Retinal pigment epithelial cell (primary cell): Measurements from ENCODE around the gene S100A16.

Experiments used
- DNase-seq: peaks from one replicate; pipeline ENCODE4 v3.0.0-alpha.2; 2010; ENCODE audit warnings: low read depth
- H3K4me3 ChIP-seq: 2 replicates; pipeline ENCODE4 v1.5.1; 2011; ENCODE audit warnings: mild to moderate bottlenecking, low read length, control low read depth, moderate library complexity
- TF ChIP-seq, protein P1 (sequence below): conservative IDR thresholded peaks from 2 replicates; pipeline ENCODE4 v1.5.1; 2011; ENCODE audit warnings: low read depth, low read length, control low read depth, inconsistent platforms

The S100A16 gene

DNA sequence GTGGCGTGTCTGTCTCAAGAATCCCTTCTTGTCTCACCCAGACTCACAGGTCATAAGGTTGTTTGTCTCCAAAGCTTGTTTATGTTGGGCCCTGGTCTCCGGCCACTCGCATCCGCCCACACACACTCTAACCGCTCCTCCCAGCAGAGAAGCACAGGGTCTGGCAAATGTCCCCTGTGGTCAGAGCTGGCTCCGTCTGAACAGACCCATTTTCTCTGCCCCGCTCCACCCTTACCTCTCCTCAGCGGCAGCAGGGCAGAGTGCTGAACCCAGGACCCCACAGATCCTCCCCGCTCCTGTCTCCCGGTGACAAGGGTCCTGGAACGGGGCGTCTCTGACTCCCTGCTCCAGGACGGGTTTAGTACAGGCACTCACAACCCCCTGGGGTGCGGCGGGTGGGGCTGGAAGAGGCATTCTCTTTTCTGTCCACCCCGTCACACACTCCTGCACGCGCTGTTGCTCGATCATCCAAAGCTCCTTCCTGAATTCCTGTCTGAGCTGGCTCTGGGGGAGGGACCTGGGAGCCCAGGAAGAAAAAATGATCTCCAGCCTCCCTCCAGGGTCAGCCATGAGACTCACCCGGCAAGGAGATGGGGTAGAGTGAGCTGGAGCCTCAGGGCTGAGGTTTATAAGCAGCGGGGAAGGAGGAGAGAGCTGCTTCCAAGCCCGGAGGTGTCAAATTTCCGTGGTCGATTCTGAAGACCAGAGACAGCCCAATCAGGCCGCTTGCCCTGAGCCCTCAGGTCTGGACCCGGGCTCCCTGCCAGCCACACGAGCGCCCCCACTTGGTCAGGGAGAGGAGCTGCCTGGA, 14.2 kb upstream of the S100A16 start, which contains the start of gene S100A13:
TSS of gene S100A13 (minus strand) at position 602 of the 811 bp plus-strand sequence. CDS start 1,033 bp downstream, outside the sequence.
- H3K4me3 ChIP-seq: peak within 1 kb of the TSS; percentile 62
- TF ChIP-seq, protein P1, sequence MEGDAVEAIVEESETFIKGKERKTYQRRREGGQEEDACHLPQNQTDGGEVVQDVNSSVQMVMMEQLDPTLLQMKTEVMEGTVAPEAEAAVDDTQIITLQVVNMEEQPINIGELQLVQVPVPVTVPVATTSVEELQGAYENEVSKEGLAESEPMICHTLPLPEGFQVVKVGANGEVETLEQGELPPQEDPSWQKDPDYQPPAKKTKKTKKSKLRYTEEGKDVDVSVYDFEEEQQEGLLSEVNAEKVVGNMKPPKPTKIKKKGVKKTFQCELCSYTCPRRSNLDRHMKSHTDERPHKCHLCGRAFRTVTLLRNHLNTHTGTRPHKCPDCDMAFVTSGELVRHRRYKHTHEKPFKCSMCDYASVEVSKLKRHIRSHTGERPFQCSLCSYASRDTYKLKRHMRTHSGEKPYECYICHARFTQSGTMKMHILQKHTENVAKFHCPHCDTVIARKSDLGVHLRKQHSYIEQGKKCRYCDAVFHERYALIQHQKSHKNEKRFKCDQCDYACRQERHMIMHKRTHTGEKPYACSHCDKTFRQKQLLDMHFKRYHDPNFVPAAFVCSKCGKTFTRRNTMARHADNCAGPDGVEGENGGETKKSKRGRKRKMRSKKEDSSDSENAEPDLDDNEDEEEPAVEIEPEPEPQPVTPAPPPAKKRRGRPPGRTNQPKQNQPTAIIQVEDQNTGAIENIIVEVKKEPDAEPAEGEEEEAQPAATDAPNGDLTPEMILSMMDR: peak; percentile 85
- DNase-seq: peak; percentile 87

DNA sequence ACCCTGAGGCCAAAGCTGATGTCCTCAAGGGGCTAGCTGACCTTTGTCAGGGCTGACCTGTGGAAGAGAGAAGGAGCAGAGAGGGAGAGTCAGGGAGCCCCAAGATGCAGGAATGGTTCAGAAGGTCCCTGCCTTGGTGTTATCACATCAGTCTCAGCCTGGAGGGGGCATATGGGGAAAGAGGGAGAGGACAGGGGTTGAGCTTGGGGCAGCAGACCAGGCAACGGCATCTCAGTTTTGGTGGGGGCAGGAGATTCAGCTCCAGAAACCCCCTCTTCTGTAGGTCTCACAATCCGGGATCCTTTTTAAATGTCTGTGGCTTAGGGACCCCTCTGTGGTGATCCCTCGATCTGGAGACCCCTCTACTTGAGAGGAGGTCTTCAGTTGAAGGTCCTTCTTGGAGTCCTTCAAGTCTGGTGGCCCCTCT, 13.6 kb upstream of the S100A16 start:
- no peak for DNase-seq
- TF ChIP-seq, protein P1: no peak
- peak overlapping the region; percentile 62 for H3K4me3 ChIP-seq

DNA sequence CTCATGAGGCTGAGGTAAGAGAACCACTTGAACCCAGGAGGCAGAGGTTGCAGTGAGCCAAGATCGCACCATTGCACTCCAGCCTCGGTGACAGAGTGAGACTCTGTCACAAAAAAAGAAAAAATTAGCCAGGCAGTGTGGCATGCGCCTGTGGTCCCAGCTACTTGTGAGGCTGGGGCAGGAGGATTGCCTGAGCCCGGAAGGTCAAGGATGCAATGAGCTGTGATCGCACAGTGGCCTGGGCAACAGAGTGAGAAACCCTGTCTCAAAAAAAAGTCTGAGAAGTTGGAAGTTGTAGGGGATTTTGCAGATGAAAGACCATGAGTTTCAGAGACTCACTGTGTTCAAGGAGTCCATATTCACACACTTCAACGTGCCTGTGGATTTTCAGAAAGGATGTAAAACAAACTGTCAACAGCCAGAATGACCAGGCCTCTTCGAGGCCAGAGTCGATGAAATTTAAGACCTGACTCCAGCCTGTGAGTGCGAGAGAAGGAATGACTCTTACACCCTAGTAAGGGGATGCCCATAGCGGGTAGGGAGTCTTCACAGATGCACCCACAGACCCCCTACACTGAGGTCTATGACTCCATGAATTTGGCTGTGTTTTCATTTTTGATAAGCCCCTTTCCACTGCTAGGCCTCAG, 12.2 kb upstream of the S100A16 start:
- no peak for DNase-seq
- TF ChIP-seq, protein P1: no peak
- H3K4me3 ChIP-seq: no peak overlapping the region

DNA sequence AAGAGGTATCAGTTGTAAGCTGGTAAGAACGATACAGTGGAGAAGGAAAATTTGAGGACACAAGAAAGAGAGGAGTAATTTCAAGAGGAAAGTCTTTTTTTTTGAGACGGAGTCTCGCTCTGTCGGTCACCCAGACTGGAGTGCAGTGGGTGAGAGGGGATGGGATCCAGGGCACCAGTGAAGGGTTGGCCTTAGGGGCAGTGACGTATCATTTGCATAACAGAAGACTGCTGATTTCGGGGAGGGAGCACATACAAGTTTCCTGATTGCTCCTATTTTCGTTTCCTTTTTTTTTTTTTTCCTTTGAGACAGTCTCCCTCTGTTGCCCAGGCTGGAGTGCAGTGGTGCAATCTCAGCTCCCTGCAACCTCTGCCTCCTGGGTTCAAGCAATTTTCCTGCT, 10.2 kb upstream of the S100A16 start:
- TF ChIP-seq, protein P1: no peak
- DNase-seq: no peak
- no peak overlapping the region for H3K4me3 ChIP-seq

DNA sequence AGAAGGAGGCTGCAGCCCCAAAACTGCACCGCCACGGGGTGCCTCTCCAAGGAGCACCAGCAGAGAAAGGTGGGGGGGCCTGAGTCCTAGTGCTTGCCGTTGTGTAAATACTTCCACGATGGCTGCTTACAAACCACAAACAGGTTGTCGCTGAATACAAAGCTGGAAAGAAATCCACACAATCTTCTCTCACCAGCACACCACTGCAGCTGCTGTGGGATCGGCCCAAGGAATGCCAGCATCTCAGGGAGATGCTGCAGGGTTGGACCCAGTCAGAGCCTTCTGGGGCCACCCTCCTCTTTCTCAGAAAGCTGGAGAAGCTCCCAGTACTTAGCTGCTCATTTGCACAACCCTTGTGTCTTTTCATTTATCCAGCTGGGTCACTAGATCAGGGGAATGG, 6.2 kb upstream of the S100A16 start:
- H3K4me3 ChIP-seq: no peak overlapping the region
- TF ChIP-seq, protein P1: no peak
- DNase-seq: no peak

- TF ChIP-seq, protein P1: no peak
- no peak for DNase-seq
- H3K4me3 ChIP-seq: no peak overlapping the region
Observed at GRCh38 chr1:153617663-153618062, 4.7 kb upstream of the S100A16 start.
